AG04450 (cell line): Measurements from ENCODE around the gene TUBB4A. TPM values are rescaled to one million over a fixed set of nuclear protein-coding genes. Genes with fewer than 3 reads are reported as not detected.

ENCODE experiments used
- CTCF ChIA-PET: fragments of 300-600, 350-600 bp; formaldehyde crosslinking; extraction: SDS; loops from one replicate; lab custom pipeline; 2022; ENCODE audit warnings: antibody characterized with exemption, inconsistent platforms; lab: Charles Lee
- POLR2A ChIA-PET: fragments of 350-600 bp; formaldehyde crosslinking; extraction: SDS; loops from one replicate; lab custom pipeline; 2021; ENCODE audit warnings: antibody characterized with exemption, inconsistent platforms; lab: Yijun Ruan, JAX
- DNase-seq: peaks from one replicate; pipeline ENCODE4 v3.0.0-alpha.2; 2011; ENCODE audit warnings: low read depth, low spot score
- H3K27ac ChIP-seq: one replicate; pipeline ENCODE4 v1.5.1; 2012; ENCODE audit warnings: low read depth, low read length, control low read depth
- H3K27me3 ChIP-seq: one replicate; pipeline ENCODE4 v1.6.0; 2012; ENCODE audit warnings: low read length; ENCODE audit not compliant: control insufficient read depth, insufficient read depth
- H3K4me3 ChIP-seq: 2 replicates; pipeline ENCODE4 v1.5.1; 2011; ENCODE audit warnings: mild to moderate bottlenecking, low read depth, low read length, control low read depth
- H3K9me3 ChIP-seq: 2 replicates; pipeline ENCODE4 v1.5.1; 2012; ENCODE audit warnings: low read length; ENCODE audit not compliant: control insufficient read depth, insufficient read depth
- polyA plus RNA-seq: library from polyadenylated mRNA; depleted of rRNA; stranded (reverse); fragments of >200 nt; gene quantifications from 2 replicates; pipeline ENCODE4 v1.2.3, GENCODE V29; 2011
- TF ChIP-seq, protein P1 (sequence below): IDR thresholded peaks from 2 replicates; pipeline ENCODE4 v1.5.1; 2011; ENCODE audit warnings: low read depth, low read length, control low read depth, inconsistent platforms

Gene TUBB4A
- polyA plus RNA-seq, 1 experiment = not detected

DNA sequence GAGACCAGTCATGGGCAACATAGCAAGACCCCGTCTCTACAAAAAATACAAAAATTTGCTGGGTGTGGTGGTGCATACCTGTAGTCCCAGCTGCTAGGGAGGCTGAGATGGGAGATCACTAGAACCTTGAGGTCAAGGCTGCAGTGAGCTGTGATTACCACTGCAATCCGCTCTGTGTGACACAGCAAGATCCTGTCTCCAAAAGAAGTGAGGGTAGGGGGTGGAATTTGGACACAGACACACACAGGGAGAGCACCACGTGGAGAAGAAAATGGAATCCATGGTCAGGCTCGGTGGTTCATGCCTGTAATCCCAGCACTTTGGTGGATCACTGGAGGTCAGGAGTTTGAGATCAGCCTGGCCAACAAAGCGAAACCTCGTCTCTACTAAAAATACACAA lies 37.4 kb upstream of the TUBB4A start:
- Histone ChIP-seq H3K4me3 (no peak overlapping the region), H3K27me3 (no peaks in the 10 kb centered on the region), H3K9me3 (no peaks in the 10 kb centered on the region; the same call in 1 of the 2 replicates), H3K27ac (no peak overlapping the region)
- ChIA-PET POLR2A (no interaction called here), CTCF (no interaction called here)
- TF ChIP-seq, protein P1, sequence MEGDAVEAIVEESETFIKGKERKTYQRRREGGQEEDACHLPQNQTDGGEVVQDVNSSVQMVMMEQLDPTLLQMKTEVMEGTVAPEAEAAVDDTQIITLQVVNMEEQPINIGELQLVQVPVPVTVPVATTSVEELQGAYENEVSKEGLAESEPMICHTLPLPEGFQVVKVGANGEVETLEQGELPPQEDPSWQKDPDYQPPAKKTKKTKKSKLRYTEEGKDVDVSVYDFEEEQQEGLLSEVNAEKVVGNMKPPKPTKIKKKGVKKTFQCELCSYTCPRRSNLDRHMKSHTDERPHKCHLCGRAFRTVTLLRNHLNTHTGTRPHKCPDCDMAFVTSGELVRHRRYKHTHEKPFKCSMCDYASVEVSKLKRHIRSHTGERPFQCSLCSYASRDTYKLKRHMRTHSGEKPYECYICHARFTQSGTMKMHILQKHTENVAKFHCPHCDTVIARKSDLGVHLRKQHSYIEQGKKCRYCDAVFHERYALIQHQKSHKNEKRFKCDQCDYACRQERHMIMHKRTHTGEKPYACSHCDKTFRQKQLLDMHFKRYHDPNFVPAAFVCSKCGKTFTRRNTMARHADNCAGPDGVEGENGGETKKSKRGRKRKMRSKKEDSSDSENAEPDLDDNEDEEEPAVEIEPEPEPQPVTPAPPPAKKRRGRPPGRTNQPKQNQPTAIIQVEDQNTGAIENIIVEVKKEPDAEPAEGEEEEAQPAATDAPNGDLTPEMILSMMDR = no peak
- no peak for DNase-seq

DNA sequence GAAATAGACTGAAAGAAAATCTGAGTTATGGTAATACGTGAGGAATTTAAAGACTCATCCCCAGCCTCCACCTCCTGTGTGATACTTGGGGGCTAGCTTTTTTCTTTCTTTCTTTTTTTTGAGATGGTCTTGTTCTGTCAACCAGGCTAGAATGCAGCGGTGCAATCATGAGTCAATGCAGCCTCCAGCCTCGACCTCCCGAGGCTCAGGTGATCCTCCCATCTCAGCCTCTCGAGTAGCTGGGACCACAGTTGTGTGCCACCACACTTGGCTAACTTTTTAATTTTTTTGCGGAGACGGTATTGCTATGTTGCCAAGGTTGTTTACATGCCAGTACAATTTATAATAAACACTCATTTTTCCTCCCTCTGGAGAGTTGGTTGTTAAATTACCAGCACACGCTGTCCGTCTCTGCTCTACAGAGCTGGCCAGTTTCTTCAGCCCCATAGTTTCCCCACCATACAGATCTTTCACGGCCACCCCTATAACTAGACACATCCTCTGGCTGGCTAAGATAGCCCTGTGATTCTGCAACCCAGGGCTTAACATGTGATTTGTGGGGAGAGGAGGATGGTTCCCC lies 33.5 kb upstream of the TUBB4A start:
- Histone ChIP-seq H3K27me3 (peaks cover 9% of the 10 kb centered on the region), H3K27ac (no peak overlapping the region), H3K4me3 (no peak overlapping the region), H3K9me3 (no peaks in the 10 kb centered on the region; the same call in 1 of the 2 replicates)
- no peak for DNase-seq
- POLR2A ChIA-PET = no interaction called here
- CTCF ChIA-PET = interaction anchor here (1.0 kb wide), 1 partner anchor 201 kb away, joined by 3 read pairs; no protein-coding TSS in a partner anchor
- TF ChIP-seq, protein P1 = no peak

DNA sequence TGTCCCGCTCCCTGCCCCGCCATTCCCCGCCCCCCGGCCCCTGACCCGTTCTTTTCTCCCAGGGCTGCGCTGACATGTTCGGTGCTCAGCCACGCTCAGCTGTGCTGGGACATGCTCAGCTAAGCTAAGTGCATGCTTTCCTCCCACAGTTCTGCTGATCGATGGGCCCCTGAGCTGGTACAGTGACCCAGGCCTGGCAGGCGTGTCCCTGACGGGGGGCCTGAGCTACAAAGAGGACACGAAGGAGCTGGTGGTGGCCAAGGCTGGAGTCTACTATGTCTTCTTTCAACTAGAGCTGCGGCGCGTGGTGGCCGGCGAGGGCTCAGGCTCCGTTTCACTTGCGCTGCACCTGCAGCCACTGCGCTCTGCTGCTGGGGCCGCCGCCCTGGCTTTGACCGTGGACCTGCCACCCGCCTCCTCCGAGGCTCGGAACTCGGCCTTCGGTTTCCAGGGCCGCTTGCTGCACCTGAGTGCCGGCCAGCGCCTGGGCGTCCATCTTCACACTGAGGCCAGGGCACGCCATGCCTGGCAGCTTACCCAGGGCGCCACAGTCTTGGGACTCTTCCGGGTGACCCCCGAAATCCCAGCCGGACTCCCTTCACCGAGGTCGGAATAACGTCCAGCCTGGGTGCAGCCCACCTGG lies 32.5 kb upstream of the TUBB4A start:
- no peak for DNase-seq
- CTCF ChIA-PET = interaction anchor here (0.5 to 1.0 kb wide), 2 partner anchors 202 to 807 kb away, joined by 3 read pairs; no protein-coding TSS in a partner anchor

DNA sequence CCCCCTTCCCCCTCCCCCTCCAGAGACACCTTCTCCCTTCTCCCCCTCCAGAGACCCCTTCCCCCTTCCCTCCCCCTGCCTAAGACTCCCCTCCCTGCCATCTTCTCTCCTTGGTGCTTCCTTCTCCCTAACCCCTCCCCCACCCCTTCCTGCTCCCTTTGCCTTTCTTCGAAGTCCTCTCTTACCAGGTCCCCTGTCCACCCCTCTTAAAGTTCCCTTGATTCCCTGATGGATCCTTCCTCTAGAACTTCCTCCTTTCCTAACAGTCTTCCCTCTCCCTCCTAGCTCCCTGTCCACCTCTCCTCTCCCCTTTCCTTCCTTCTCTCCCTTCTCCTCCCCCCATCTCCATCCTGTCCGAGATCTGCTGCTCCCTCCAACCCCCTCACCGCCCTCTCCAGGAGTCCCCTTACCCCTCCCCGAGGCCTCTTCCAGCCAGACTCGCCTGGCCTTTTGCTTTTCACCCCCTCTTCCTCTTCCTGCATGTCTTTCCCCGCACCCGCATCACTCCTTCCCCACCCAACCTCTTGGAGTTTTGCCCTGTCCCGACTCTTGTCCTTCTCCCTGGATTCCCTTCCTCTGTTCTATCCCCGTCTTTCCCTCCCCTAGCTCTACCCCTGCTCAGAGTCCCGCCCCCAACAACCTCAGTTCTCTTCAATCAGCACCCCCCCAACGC lies 31.8 kb upstream of the TUBB4A start:
- no peak for DNase-seq
- Histone ChIP-seq H3K9me3 (no peaks in the 10 kb centered on the region; the same call in 1 of the 2 replicates), H3K4me3 (no peak overlapping the region), H3K27ac (no peak overlapping the region), H3K27me3 (peaks cover 9% of the 10 kb centered on the region)
- TF ChIP-seq, protein P1 = no peak
- CTCF ChIA-PET = no interaction called here
- POLR2A ChIA-PET = no interaction called here

More for the DNA sequence above, 32.5 kb upstream of the TUBB4A start:
- POLR2A ChIA-PET = no interaction called here
- no peak overlapping the region for H3K4me3 ChIP-seq
- H3K9me3 ChIP-seq = no peaks in the 10 kb centered on the region; the same call in 1 of the 2 replicates
- H3K27ac ChIP-seq = no peak overlapping the region
- peaks cover 9% of the 10 kb centered on the region for H3K27me3 ChIP-seq
- TF ChIP-seq, protein P1 = no peak

DNA sequence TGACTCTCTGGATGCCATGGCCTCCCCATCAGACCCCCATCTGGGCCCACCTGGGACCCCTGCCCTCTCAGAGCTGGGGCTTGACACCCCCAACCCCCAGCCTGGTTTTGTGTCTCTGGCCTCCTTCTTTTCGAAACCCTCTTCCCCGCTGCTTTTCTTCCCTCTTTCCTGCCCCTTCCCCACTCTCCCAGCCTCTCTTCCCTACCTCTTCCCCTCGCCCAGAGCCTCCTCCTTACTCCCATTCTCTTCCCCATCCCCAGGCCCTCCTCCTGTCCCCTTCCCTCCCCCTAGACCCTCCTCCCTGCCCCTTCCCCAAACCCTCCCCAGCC lies 30.9 kb upstream of the TUBB4A start:
- CTCF ChIA-PET = no interaction called here
- POLR2A ChIA-PET = no interaction called here

More for the DNA sequence above, 30.9 kb upstream of the TUBB4A start:
- TF ChIP-seq, protein P1 = no peak
- Histone ChIP-seq H3K9me3 (no peaks in the 10 kb centered on the region; the same call in 1 of the 2 replicates), H3K4me3 (no peak overlapping the region), H3K27ac (no peak overlapping the region), H3K27me3 (peaks cover 9% of the 10 kb centered on the region)
- DNase-seq = no peak
